Inflammatory macrophage treated with lipopolysaccharide for 1 hour (primary cell): ENCODE data around the gene RPL9.
"Not testable (repeated sequence)": the region's sequence is repeated elsewhere in the genome, so short reads cannot be mapped to it uniquely, and the experiment has no call there.

Source experiments
- DNase-seq, 2 donors: peaks; one replicate each; pipeline ENCODE4 v3.0.0-alpha.2; 2020 to 2022

RPL9 gene

GRCh38 chr4:39464886-39465501 is 6.3 kb upstream of the RPL9 start:
- peak in 1 of 2 donors; percentile 43 for DNase-seq

DNA sequence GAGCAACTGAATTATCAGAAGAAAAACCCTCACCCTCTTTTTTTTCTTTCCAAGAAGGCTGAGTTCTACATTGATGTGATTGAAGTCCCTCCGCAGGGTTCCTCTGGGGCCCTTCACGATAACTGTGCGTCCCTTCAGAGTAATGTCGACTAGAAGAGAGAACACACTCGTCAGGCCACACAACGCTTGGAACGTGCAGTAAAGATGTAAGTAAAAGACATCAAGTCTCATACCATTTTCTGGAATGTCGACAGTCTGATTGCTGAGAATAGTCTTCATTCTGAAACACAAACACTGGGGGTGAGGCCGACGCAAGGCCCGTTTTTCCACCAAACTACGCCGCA is 589 bp downstream of the RPL9 start:
- DNase-seq, result not testable (repeated sequence)

- no peak for DNase-seq
Observed at GRCh38 chr4:39456946-39457763, 1.6 kb downstream of the RPL9 start.

DNA sequence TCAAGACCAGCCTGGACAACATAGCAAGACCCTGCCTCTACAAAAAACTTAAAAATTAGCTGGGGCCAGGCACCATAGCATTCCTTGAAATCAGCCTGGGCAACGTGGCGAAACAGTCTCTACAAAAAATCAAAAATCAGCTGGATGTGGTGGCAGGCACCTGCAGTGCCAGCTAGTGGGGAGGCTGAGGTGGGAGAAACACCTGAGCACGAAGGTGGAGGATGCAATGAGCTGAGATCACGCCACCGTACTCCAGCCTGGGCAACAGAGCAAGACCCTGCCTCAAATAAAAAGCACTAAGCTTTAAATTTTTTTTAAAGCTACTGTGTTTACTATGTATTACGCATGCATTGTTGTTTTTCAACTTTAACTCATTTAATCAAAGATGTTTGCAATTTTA is 3.2 kb downstream of the RPL9 start:
- DNase-seq, result no peak

DNA sequence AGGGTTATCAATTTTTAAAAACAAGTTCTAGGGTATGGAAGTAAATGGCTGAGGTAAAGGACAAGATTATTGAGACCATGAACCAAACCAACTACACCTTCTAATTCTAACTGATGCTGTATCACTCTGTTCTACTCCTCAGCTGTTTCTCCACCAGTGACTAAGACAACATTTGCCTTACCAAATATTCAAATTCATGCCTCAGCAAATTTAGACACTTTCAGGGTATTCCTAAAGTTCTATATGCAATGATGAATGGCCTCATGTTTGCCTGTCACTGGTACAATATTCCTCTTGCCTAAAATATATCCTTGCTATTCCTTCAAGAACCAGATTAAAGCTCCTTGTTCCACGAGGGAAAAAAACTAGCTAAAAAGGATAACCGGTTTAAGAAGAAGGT is 5.0 kb downstream of the RPL9 start:
- DNase-seq, result no peak

- DNase-seq, result no peak
Observed at GRCh38 chr4:39452860-39453587, 5.7 kb downstream of the RPL9 start.

- no peak for DNase-seq
Observed at GRCh38 chr4:39452153-39452859, 6.4 kb downstream of the RPL9 start.

DNA sequence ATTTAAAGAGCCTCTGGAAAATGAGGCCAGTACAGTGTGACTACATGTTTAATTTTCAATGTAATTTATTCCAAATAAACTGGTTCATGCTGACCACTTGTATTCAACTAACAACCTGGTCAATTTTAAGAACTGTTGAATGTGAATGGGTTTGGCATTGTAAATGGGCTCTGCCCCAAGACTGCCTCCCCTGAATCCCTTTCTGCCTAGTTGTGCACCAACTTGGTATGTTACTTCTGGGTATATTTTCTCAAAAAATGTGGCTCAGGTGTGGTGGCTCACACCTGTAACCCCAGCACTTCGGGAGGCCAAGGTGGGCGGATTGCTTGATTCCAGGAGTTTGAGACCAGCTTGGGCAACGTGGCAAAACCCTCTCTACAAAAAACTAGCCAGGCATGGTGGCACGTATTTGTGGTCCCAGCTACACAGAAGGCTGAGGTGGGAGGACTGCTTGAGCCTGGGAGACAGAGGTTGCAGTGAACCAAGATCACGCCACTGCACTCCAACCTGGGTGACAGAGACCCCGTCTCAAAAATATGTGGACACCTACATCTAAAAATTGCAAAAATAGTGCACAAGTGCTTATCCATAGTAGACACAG is 7.2 kb downstream of the RPL9 start:
- no peak for DNase-seq

- DNase-seq, result no peak
Observed at GRCh38 chr4:39450618-39451017, 8.1 kb downstream of the RPL9 start.

DNA sequence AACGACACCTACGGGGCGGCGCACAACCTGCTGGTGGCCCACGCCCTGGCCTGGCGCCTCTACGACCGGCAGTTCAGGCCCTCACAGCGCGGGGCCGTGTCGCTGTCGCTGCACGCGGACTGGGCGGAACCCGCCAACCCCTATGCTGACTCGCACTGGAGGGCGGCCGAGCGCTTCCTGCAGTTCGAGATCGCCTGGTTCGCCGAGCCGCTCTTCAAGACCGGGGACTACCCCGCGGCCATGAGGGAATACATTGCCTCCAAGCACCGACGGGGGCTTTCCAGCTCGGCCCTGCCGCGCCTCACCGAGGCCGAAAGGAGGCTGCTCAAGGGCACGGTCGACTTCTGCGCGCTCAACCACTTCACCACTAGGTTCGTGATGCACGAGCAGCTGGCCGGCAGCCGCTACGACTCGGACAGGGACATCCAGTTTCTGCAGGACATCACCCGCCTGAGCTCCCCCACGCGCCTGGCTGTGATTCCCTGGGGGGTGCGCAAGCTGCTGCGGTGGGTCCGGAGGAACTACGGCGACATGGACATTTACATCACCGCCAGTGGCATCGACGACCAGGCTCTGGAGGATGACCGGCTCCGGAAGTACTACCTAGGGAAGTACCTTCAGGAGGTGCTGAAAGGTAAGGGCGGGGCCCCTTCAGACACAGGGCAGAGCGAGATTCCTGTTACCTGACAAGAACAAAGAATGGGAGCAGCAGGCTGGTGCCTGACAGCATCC is 11.7 kb downstream of the RPL9 start:
- DNase-seq, result peak; percentile 46 to 67

DNA sequence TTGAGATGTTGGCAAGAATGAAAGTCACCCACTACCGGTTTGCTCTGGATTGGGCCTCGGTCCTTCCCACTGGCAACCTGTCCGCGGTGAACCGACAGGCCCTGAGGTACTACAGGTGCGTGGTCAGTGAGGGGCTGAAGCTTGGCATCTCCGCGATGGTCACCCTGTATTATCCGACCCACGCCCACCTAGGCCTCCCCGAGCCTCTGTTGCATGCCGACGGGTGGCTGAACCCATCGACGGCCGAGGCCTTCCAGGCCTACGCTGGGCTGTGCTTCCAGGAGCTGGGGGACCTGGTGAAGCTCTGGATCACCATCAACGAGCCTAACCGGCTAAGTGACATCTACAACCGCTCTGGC is 12.3 kb downstream of the RPL9 start:
- no peak for DNase-seq

DNA sequence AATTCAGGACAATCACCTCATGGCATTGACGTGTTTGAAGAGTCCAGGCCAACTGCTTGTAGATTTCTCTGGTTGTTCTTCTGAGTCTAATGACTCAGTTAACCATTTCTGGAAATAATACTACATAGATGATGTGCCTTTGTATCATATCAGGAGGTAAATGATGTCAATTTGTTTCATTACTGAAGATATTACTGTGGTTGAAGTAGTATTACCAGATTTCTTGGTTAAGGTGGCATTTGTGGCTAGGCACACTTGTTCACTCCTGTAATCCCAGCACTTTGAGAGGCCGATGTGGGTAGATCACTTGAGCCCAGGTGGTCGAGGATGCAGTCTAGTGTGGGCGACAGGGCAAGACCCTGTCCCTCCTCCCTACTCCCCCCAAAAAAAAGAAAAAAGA is 15.7 kb downstream of the RPL9 start:
- DNase-seq, result no peak

DNA sequence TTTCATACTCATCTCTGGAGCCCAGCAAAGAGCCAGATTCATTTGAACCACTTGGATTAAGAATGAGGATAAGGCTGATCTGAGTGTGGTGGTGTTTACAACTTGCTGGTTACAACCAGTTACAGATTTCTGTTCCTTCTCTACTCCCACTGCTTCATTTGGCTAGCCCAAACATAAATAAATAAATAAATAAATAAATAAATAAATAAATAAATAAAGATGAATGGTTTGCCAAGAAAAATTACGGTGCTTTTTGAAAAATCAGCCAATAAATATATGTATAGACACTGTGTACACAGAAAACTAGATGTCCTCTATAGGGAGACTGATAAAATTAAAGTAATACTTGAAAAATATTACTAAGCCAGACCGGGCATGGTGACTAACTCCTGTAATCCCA is 17.1 kb downstream of the RPL9 start:
- DNase-seq, result no peak

GRCh38 chr4:39435659-39436563 is 22.8 kb downstream of the RPL9 start:
- DNase-seq, result no peak

- DNase-seq, result no peak
Observed at GRCh38 chr4:39433878-39434492, 24.7 kb downstream of the RPL9 start.

- no peak for DNase-seq
Observed at GRCh38 chr4:39429476-39430334, 29.0 kb downstream of the RPL9 start.

GRCh38 chr4:39427520-39428114 is 31.1 kb downstream of the RPL9 start:
- no peak for DNase-seq

- no peak for DNase-seq
Observed at GRCh38 chr4:39426728-39427127, 32.0 kb downstream of the RPL9 start.

DNA sequence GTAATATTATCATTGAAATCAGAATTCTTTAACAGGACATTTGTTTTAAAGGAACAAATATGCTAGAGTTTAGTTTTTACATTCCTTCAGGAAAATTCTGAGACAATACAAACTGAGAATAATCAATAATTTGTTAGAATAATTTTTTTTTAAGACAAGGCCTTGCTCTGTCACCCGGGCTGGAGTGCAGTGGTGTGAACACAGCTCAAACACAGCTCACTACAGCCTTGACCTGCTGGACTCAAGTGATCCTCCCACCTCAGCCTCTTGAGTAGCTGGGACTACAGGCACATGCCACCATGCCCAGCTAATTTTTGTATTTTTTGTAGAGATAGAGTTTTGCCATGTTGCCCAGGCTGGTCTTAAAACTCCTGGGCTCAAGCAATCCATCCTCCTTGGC is 33.4 kb downstream of the RPL9 start:
- not testable (repeated sequence) for DNase-seq
